Stomach smooth muscle (tissue), 2 donors: ENCODE results near the gene BNC2.
A peak's percentile ranks its signal among the peaks of the same experiment; 100 is the strongest.
"Not testable (repeated sequence)": the region's sequence is repeated elsewhere in the genome, so short reads cannot be mapped to it uniquely, and the experiment has no call there.

Experiments
- H3K27ac ChIP-seq: one replicate; pipeline ENCODE4 v1.7.0; 2013; ENCODE audit warnings: mild to moderate bottlenecking, low read length, inconsistent platforms
- H3K27me3 ChIP-seq, 2 donors: one replicate each; pipeline ENCODE4 v1.7.0; 2013; ENCODE audit warnings: low read length in 2 of 2; ENCODE audit not compliant: insufficient read depth in 2 of 2, control insufficient read depth in 1 of 2
- H3K36me3 ChIP-seq, 2 donors: one replicate each; pipeline ENCODE4 v1.7.0; 2013; ENCODE audit warnings: low read length in 2 of 2; ENCODE audit not compliant: control insufficient read depth in 2 of 2, insufficient read depth in 2 of 2
- H3K4me1 ChIP-seq: one replicate; pipeline ENCODE4 v1.7.0; 2013; ENCODE audit warnings: low read length; ENCODE audit not compliant: control insufficient read depth, insufficient read depth
- H3K4me3 ChIP-seq, 2 donors: one replicate each; pipeline ENCODE4 v1.7.0; 2013; ENCODE audit warnings: low read length in 2 of 2
- H3K9ac ChIP-seq, 2 donors: one replicate each; pipeline ENCODE4 v1.7.0; 2013; ENCODE audit warnings: low read length in 2 of 2, mild to moderate bottlenecking in 1 of 2
- H3K9me3 ChIP-seq, 2 donors: one replicate each; pipeline ENCODE4 v1.7.0; 2013; ENCODE audit warnings: low read length in 2 of 2; ENCODE audit not compliant: control insufficient read depth in 2 of 2
- donor health status: healthy.
- donor health status: Pancreatic carcinoma.

The BNC2 gene, protein sequence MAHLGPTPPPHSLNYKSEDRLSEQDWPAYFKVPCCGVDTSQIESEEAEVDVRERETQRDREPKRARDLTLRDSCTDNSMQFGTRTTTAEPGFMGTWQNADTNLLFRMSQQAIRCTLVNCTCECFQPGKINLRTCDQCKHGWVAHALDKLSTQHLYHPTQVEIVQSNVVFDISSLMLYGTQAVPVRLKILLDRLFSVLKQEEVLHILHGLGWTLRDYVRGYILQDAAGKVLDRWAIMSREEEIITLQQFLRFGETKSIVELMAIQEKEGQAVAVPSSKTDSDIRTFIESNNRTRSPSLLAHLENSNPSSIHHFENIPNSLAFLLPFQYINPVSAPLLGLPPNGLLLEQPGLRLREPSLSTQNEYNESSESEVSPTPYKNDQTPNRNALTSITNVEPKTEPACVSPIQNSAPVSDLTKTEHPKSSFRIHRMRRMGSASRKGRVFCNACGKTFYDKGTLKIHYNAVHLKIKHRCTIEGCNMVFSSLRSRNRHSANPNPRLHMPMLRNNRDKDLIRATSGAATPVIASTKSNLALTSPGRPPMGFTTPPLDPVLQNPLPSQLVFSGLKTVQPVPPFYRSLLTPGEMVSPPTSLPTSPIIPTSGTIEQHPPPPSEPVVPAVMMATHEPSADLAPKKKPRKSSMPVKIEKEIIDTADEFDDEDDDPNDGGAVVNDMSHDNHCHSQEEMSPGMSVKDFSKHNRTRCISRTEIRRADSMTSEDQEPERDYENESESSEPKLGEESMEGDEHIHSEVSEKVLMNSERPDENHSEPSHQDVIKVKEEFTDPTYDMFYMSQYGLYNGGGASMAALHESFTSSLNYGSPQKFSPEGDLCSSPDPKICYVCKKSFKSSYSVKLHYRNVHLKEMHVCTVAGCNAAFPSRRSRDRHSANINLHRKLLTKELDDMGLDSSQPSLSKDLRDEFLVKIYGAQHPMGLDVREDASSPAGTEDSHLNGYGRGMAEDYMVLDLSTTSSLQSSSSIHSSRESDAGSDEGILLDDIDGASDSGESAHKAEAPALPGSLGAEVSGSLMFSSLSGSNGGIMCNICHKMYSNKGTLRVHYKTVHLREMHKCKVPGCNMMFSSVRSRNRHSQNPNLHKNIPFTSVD

DNA sequence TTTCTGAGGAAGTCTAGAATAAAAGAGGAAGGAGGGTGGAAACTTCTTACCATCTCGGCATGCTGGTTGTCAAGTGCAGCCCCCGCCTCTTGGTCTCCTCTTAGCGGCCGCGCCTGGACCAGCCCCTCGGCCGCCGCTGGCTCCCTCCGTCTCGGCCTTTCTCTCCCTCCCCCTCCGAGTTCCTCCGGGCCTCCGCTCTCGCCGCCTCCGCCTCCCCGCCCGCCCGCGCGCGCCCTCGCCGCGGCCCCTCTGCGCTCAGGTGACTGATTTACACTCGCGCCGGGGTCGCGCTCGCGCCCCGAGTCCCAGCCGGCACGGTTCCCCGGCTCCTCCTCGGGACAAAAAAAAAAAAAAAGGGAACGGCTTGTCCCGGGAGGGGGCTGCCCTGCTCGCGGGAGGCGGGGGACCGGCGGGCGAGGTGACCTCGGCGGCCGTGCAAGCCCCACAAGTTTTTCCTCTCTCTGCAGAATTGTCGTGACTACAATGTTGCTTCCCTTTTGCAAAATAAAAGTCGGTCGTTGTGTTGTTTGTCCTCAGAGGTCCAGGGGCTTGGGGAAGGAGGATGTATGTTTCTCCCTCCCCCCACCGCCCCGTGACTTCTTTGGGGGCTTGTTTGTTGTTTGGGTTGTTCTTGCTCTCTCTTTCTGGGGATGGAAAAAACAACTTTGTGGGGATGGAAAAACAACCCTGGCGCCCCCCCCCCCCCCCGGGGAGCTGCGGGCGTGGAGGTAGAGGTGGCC lies at the start of gene BNC2:
Gene BNC2, minus strand, starts transcription at position 75 of the 740 bp plus-strand sequence. Its CDS starts 22 bp downstream, at position 53.
- H3K9me3 ChIP-seq = no peaks in the 10 kb centered on the region
- H3K9ac ChIP-seq = peak within 1 kb of the TSS; percentile 62 to 79
- peak within 1 kb of the TSS; percentile 88 for H3K27ac ChIP-seq
- peaks cover 13% of the 10 kb centered on the region for H3K4me1 ChIP-seq
- H3K27me3 ChIP-seq = no peaks in the 10 kb centered on the region
- no peaks in the 10 kb centered on the region for H3K36me3 ChIP-seq
- H3K4me3 ChIP-seq = peak within 1 kb of the TSS; percentile 64 to 86

- no peak overlapping the region for H3K27ac ChIP-seq
- H3K27me3 ChIP-seq = no peaks in the 10 kb centered on the region
- no peaks in the 10 kb centered on the region for H3K36me3 ChIP-seq
- no peak overlapping the region for H3K4me3 ChIP-seq
- no peaks in the 10 kb centered on the region for H3K9me3 ChIP-seq
- no peak overlapping the region for H3K9ac ChIP-seq
- H3K4me1 ChIP-seq = no peaks in the 10 kb centered on the region
Measured at GRCh38 chr9:16918920-16919319, 48.5 kb upstream of the BNC2 start.

DNA sequence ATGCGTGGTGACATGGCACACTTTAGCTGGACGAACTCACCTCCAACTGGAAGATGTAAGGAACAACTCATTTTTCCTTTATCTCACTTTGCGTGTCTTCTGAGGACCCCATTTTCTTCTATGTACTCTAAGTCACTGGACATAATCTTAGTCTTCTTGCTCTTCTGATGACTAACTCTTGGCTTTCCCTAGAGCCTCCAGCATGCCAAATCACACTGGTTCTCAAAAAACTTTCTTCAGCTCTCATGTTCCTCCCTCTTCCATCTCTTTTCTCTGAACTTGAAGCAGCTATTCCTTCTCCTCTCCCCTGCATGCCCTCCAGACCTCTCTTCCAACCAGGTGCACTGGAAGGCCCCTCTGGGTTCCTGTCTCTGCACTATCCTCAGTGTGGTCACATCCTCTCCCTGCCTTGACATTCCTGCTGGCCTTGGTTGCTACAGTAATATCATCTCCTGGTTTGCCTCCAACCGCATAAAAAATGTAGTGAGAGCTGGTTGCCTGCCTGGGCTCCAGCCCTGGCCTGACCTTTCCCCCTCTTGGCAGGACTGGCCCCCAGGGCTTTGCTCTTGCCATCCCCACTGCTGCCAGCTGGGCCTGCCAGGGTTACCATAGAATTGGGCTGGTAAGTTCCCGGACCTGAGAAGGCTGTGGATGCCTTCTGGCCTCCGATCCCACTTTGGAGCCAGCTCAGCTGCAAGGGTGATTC lies 44.8 kb upstream of the BNC2 start:
- no peaks in the 10 kb centered on the region for H3K4me1 ChIP-seq
- H3K4me3 ChIP-seq = no peak overlapping the region
- no peaks in the 10 kb centered on the region for H3K27me3 ChIP-seq
- no peaks in the 10 kb centered on the region for H3K9me3 ChIP-seq
- no peaks in the 10 kb centered on the region for H3K36me3 ChIP-seq
- no peak overlapping the region for H3K27ac ChIP-seq
- H3K9ac ChIP-seq = no peak overlapping the region

GRCh38 chr9:16912197-16912596 lies 41.7 kb upstream of the BNC2 start:
- H3K36me3 ChIP-seq = no peaks in the 10 kb centered on the region
- H3K4me1 ChIP-seq = no peaks in the 10 kb centered on the region
- no peaks in the 10 kb centered on the region for H3K9me3 ChIP-seq
- H3K9ac ChIP-seq = no peak overlapping the region
- no peaks in the 10 kb centered on the region for H3K27me3 ChIP-seq
- H3K27ac ChIP-seq = no peak overlapping the region
- no peak overlapping the region for H3K4me3 ChIP-seq

GRCh38 chr9:16908206-16908605 lies 37.7 kb upstream of the BNC2 start:
- not testable (repeated sequence) for H3K9ac ChIP-seq, H3K4me3 ChIP-seq, H3K36me3 ChIP-seq, H3K4me1 ChIP-seq, H3K27ac ChIP-seq, H3K27me3 ChIP-seq, H3K9me3 ChIP-seq

- Histone ChIP-seq H3K27ac (no peak overlapping the region), H3K4me1 (peaks cover 3% of the 10 kb centered on the region), H3K27me3 (no peaks in the 10 kb centered on the region), H3K9ac (no peak overlapping the region), H3K36me3 (no peaks in the 10 kb centered on the region), H3K4me3 (no peak overlapping the region), H3K9me3 (no peaks in the 10 kb centered on the region)
Measured at GRCh38 chr9:16904655-16905054, 34.2 kb upstream of the BNC2 start.

GRCh38 chr9:16901590-16901989 lies 31.1 kb upstream of the BNC2 start:
- H3K9ac ChIP-seq = no peak overlapping the region
- no peak overlapping the region for H3K27ac ChIP-seq
- peaks cover 3% of the 10 kb centered on the region for H3K4me1 ChIP-seq
- H3K36me3 ChIP-seq = no peaks in the 10 kb centered on the region
- no peaks in the 10 kb centered on the region for H3K9me3 ChIP-seq
- H3K4me3 ChIP-seq = no peak overlapping the region
- H3K27me3 ChIP-seq = no peaks in the 10 kb centered on the region

DNA sequence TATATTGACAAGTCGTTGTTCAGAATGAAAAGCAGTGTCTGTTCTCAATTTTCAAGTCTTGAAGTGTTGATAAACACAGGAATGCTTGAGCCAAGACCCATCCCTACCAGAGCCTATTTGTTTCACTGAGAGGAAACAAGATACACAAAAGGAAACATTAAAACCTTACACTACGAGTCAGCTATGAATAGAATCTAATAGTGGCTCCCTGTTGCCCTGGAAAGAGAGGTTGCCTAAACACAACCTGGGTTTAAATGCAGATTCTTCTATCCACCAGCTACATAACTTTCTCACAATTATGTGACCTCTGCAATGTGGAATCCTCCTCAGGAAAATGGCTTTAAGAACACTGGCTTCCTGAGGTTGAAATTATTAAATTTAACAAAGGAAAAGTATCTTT lies 29.1 kb upstream of the BNC2 start:
- Histone ChIP-seq H3K27ac (no peak overlapping the region), H3K9me3 (no peaks in the 10 kb centered on the region), H3K9ac (no peak overlapping the region), H3K4me1 (peaks cover 3% of the 10 kb centered on the region), H3K27me3 (no peaks in the 10 kb centered on the region), H3K4me3 (no peak overlapping the region), H3K36me3 (no peaks in the 10 kb centered on the region)

GRCh38 chr9:16898464-16898863 lies 28.0 kb upstream of the BNC2 start:
- Histone ChIP-seq H3K27me3 (no peaks in the 10 kb centered on the region), H3K9ac (no peak overlapping the region), H3K4me1 (peaks cover 3% of the 10 kb centered on the region), H3K36me3 (no peaks in the 10 kb centered on the region), H3K9me3 (no peaks in the 10 kb centered on the region), H3K27ac (no peak overlapping the region), H3K4me3 (no peak overlapping the region)

DNA sequence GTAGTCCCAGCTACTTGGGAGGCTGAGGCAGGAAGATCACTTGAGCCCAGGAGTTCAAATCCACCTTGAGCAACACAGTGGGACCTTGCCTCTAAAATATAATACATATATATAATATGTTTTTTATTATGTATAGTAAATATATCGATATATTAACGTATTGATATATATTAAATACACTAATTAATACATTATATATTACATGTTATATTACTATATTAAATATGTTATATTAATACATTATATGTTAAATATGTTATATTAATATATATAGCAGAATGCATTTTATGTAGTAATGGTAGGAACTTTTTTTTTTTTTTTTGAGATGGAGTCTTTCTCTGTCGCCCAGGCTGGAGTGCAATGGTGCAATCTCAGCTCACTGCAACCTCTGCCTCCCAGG lies 18.1 kb upstream of the BNC2 start:
- Histone ChIP-seq H3K4me3 (no peak overlapping the region), H3K9me3 (no peaks in the 10 kb centered on the region), H3K27me3 (no peaks in the 10 kb centered on the region), H3K36me3 (no peaks in the 10 kb centered on the region), H3K4me1 (peaks cover 9% of the 10 kb centered on the region), H3K9ac (no peak overlapping the region), H3K27ac (no peak overlapping the region)
